Forelimb muscle (tissue), 1 donor: ENCODE measurements around the gene SLC25A29. TPM values are rescaled to one million over a fixed set of nuclear protein-coding genes. Genes with fewer than 3 reads are reported as not detected.
"Not testable (repeated sequence)": the region's sequence is repeated elsewhere in the genome, so short reads cannot be mapped to it uniquely, and the experiment has no call there.

Source experiments
- DNase-seq: peaks from one replicate; pipeline ENCODE4 v3.0.0-alpha.2; 2013; ENCODE audit warnings: low read depth
- polyA plus RNA-seq: library from polyadenylated mRNA; unstranded; fragments of 120-200 nt; gene quantifications from one replicate; pipeline ENCODE4 v1.2.1, GENCODE V29; 2013; ENCODE audit not compliant: insufficient read length

SLC25A29 gene, protein sequence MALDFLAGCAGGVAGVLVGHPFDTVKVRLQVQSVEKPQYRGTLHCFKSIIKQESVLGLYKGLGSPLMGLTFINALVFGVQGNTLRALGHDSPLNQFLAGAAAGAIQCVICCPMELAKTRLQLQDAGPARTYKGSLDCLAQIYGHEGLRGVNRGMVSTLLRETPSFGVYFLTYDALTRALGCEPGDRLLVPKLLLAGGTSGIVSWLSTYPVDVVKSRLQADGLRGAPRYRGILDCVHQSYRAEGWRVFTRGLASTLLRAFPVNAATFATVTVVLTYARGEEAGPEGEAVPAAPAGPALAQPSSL
- polyA plus RNA-seq, result 41.0 TPM

- DNase-seq, result peak; percentile 41
Observed at GRCh38 chr14:100306101-100306997, at the start of gene SLC25A29. Gene SLC25A29, minus strand, starts transcription at chr14:100306444. Its CDS starts 212 bp downstream, at chr14:100306232.

DNA sequence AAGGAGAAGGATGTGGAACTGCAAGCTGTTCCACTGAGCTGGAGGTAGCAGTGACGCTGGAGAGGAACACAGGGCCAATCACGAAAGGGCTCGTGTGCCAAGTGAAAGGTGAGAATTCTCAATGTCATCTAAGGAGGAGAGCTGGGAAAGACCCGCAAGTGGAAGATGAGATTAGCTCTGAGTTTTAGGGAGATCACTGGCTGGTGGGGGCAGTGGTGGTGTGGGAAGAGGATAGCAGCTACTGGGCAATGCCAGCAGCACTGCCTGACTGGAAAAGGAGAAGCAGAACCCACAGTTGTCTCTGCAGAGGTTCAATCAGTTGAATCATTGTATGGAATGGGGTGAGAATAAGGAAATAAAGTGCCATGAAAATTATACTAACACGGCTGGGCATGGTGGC is 44.7 kb upstream of the SLC25A29 start:
- DNase-seq, result no peak

- no peak for DNase-seq
Observed at GRCh38 chr14:100350276-100350926, 44.2 kb upstream of the SLC25A29 start.

GRCh38 chr14:100348784-100349685 is 42.8 kb upstream of the SLC25A29 start:
- DNase-seq, result no peak

GRCh38 chr14:100348253-100348729 is 42.0 kb upstream of the SLC25A29 start:
- DNase-seq, result no peak

GRCh38 chr14:100346306-100347091 is 40.3 kb upstream of the SLC25A29 start:
- no peak for DNase-seq

- DNase-seq, result no peak
Observed at GRCh38 chr14:100345711-100346110, 39.5 kb upstream of the SLC25A29 start.

DNA sequence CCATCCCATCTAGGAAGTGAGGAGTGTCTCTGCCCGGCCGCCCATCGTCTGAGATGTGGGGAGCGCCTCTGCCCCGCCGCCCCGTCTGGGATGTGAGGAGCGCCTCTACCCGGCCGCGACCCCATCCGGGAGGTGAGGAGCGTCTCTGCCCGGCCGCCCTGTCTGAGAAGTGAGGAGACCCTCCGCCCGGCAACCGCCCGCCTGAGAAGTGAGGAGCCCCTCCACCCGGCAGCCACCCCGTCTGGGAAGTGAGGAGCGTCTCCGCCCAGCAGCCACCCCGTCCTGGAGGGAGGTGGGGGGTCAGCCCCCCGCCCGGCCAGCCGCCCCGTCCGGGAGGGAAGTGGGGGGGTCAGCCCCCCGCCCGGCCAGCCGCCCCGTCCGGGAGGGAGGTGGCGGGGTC is 38.4 kb upstream of the SLC25A29 start:
- not testable (repeated sequence) for DNase-seq

DNA sequence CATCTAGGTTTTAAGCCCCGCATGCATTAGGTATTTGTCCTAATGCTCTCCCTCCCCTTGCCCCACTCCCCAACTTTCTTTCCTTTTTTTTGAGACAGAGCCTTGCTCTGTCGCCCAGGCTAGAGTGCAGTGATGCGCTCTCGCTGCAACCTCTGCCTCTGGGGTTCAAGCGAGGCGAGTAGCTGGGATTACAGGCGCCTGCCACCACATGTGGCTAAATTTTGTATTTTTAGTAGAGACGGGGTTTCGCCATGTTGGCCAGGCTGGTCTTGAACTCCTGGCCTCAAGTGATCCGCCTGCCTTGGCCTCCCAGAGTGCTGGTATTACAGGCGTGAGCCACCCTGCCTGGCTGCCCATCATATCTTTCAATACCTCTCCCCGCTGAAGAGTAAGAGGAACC is 36.6 kb upstream of the SLC25A29 start:
- DNase-seq, result not testable (repeated sequence)

DNA sequence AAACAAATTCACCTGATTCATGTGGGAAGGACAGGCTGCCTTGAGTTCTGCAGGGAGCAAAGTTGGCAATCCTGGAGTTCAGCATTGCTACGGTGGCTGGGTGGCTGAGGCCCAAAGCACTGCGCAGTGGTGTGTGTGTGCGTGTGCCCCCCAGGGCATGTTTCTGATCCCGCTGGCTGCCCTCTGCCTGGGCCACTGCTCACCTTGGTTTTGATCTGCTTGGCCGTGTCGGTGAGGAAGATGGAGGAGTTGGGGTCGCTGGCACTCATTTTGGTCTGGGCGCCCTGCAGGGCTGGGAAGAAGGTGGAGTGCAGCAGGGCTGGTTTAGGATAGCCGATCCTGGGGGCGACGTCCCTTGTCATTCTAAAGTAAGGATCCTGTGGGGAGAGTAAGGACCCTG is 36.0 kb upstream of the SLC25A29 start:
- no peak for DNase-seq

GRCh38 chr14:100341301-100342031 is 35.2 kb upstream of the SLC25A29 start:
- no peak for DNase-seq

DNA sequence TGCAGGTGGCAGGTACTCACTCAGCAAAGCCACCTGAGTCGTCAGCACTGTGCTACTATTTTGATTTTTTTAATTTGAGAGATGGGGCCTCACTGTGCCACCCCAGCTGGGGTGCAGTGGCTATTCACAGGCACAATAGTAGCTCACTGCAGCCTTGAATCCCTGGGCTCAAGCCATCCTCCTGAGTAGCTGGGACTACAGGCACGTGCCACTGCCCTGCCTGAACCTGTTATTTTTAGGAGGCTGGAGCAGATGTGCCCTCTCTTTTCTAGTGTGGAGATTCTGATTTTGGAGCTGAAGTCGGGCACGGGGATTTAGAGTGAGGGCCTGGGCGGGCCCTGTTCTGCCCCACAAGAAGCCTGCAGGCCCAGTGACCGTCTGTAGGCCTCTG is 34.2 kb upstream of the SLC25A29 start:
- DNase-seq, result no peak

DNA sequence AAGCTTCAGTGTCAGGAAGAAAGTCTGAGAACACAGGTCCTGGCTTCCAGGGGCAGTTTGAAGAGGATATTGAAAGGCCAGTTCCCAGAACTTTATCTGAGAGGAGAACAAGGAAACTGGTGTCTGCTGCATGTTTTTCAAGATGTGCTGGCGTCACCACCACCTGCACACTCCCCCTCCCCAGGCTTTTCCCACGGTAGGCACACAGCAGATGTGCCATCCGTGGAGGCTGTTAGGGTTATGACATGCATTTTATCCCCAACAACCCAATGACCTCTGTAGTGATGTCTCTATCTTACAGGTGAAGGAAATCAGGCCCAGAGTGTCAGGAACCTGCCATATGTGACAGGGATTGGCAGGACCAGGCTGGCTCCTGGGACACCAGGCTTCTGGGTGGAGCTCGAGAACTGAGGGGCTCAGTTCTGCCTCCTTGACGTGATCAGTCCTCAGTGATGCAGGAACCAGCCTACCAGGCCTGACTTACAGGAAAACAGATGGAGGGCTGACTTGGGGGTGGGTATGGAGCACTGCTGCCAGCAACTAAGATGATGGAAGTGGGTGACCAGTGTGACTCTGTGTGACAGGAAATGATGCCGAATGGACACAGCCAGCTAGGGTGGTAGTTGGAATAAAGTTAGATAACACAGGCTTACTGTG is 33.6 kb upstream of the SLC25A29 start:
- DNase-seq, result no peak

GRCh38 chr14:100336618-100337530 is 30.6 kb upstream of the SLC25A29 start:
- no peak for DNase-seq

- DNase-seq, result no peak
Observed at GRCh38 chr14:100334904-100335303, 28.7 kb upstream of the SLC25A29 start.

- no peak for DNase-seq
Observed at GRCh38 chr14:100333827-100334226, 27.6 kb upstream of the SLC25A29 start.

DNA sequence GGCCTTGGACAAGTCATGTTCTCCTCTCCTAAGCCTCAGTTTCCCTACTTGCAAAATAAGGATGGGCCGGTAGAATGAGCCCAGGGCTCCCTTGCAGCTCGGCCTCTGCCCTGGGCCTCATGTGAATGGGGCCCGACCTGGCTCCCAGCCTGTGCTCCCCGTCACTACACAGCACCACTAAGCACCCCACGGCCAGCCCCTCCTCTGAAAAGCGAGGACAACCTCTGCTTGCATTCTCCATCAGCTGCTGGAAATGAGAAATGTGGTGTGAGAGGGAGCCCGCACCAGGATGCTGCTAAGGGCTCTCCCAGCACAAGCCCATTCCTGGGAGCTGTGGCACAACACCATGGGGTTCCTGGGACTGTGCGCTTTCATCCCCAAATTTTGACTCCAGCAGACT is 27.1 kb upstream of the SLC25A29 start:
- DNase-seq, result no peak

DNA sequence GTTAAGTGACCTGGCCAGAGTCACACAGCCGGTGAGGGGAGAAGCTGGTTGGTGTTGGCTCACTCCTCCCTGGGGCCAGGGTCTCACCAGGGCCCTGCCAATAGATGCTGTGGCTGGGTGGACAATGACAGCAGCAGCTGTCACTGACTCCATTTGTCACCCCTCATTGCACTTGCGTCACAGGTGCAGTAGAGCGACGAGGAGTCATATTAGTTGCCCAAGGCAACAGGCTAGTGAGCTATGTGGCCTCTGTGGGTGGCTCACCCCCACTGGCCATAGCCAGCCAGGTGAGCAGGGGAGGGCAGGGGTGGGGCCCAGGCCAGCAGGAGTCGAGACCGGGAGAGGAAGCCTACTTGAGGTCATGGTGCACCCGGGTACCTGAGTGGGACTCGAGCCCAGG is 26.6 kb upstream of the SLC25A29 start:
- DNase-seq, result no peak
